ENCODE measurements around the gene FNIP2.

Gene FNIP2

DNA sequence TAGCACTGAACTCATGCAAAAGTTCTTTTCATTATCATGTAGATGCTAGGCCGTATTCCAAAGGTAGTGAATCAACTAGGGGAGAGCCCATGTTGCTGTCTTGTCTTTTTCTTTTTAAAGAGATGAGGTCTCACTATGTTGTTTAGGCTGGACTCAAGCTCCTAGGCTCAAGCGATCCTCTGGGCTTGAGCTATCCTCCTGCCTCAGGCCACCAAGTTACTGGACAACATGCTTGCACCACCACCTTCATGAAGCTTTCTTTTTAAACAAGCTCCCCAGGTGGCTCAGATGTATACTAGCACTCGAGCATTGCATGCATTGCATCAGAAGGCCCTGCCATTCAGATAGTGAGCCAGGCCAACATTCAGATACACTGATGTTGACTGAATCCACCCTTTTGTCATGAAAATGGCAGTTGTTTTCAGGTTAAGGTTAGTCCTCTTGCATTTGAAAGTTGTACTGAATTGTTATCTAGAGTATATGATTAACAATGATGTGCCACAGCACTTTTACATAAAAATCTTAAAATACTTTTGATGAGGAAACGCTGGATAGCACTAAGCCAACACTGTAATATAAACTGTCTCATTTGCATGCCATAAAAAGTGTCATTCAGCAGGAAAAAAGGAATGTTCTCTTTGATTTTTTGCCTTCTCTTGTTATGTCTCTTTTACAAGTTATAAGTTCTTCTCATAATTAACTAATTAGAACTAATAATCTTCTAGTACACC, 76.7 kb downstream of the FNIP2 start:
- no peak for DNase-seq

GRCh38 chr4:158847535-158847934, 78.7 kb downstream of the FNIP2 start:
- DNase-seq: no peak

DNA sequence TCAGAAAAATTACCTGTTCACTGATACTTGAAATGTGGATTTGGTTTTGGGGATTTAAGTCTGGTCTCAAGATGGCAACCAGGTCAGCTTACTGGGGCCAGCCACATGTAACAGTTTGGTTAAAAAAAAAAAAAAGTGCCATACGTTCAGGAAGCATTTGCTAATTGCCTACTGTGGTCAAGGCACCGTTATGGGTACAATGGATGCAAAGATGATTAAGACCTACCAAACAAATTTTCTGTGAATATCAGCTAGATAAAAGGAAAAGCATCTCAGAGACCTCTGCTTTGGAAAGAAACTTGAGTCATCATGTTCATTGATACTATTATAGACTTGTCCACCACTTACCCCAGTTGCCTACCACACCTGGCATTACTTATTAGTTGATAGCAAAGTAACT, 80.9 kb downstream of the FNIP2 start:
- no peak for DNase-seq

- no peak for DNase-seq
Measured at GRCh38 chr4:158850371-158850770, 81.5 kb downstream of the FNIP2 start.

GRCh38 chr4:158850800-158851644, 82.2 kb downstream of the FNIP2 start:
- DNase-seq: peak; percentile 36 to 44

DNA sequence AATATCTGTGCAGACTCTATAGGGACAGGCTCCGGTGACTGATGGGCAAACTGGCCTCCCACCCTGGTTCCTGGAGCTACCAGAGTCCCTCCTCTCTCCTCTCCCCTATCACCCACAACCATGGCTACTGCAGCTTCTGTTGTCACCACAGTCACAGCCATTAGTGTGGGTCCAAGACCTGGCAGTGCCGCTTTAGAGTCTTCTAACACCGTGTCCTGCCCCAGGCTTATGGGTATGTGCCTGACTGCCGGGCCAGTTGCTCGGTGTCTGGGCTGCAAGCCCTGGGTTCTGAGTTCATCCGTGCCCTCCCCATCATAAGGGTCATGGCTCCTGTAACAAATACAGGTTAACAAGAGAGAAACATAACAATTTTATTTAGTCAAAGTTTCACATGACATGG, 85.4 kb downstream of the FNIP2 start:
- no peak for DNase-seq

GRCh38 chr4:158856852-158857251, 88.0 kb downstream of the FNIP2 start:
- DNase-seq: peak; percentile 74 to 87

DNA sequence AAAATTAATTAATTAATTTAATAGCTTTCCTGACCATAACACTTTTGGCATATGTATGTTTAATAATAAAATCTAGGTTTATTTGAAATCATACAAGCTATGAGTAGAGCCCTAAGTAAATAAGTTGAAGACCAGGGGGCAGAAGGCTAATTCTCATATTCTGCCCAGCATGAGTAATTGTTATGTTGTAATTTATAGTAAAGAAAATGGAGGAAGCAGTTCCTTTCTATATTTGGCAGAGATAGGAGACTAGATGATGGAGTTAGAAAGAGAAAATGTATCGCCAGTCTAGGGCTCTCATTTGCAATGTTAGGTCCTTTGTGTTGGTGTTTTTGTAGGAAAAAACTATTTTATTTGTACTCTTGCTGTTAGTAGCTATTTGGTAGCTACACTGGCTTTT, 89.1 kb downstream of the FNIP2 start:
- DNase-seq: no peak

- no peak for DNase-seq
Measured at GRCh38 chr4:158858410-158859199, 89.8 kb downstream of the FNIP2 start.

- no peak for DNase-seq
Measured at GRCh38 chr4:158859661-158860060, 90.8 kb downstream of the FNIP2 start.

- no peak for DNase-seq
Measured at GRCh38 chr4:158860856-158861255, 92.0 kb downstream of the FNIP2 start.

- no peak for DNase-seq
Measured at GRCh38 chr4:158861281-158861680, 92.5 kb downstream of the FNIP2 start.

- peak; percentile 3 to 15 for DNase-seq
Measured at GRCh38 chr4:158861766-158862165, 92.9 kb downstream of the FNIP2 start.

DNA sequence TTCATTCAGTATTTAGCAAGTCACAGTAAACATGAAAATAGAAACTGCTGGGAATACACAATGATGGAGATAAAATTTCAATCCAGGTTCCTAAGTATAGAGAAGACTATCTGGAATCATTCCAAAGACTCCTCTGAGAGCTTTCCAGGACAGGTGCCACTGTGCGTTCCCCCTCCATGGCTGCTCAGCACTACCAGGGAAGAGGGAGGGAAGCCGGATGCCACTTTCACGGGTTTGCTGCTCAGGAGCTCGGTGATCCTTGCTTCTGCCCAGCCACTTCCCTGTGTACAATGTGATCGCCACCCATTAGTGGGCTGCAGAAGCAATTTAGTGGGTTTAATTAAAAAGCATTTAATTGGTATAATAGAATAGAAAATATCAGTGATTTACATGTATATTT, 94.5 kb downstream of the FNIP2 start:
- no peak for DNase-seq

GRCh38 chr4:158865520-158866177, 96.8 kb downstream of the FNIP2 start:
- no peak for DNase-seq

DNA sequence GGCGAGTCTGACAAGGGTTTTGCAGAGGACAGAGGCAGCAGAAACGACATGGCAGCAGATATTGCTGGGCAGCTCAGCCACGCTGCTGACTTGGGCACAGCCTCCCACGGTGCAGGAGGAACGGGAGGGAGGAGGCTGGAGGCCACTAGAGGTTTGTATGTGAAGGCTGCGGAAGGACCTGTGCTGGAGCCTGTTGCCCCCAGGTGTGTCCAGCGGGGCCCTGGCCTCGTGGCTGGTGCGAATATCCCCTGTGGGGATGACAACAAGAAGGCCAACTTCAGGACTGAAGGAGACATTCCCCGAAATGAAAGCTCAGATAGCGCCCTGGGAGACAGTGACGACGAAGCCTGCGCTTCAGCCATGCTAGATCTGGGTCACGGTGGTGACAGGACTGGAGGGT, 100.2 kb downstream of the FNIP2 start:
- DNase-seq: no peak

GRCh38 chr4:158869761-158870160, 100.9 kb downstream of the FNIP2 start:
- DNase-seq: no peak

DNA sequence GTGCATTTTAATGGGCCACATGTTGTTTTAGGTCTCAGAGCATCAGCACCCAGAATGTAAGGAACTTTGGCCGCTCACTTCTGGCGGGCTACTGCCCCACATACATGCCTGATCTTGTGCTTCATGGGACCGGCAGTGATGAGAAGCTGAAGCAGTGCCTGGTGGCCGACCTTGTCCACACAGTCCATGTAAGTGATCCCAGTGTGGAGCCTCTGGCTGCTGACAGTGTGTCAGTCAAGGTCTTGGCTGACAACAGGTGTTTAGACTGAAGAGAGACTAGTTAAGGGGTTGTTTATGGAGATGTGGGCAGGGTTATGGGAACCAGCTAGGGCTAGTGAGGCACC, 101.4 kb downstream of the FNIP2 start:
- no peak for DNase-seq

- DNase-seq: no peak
Measured at GRCh38 chr4:158870626-158871334, 102.0 kb downstream of the FNIP2 start.

DNA sequence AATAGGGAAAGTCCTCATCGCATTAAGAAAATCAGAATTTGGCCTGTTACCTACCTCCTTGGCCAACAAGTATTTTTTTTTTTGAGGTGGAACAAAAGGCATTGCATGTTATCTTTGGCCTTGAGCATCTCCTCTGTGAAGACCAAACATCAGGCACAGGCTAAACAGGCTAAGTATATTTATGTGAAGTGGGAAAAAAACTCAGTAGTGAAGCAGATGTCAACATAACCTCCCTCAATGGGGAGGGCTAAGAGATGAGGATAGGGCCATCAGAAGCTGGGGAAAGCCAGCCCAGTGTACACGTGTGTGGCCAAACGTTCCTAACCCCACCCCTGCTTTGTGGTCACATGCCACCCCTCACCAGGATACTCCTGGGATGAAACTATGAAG, 102.5 kb downstream of the FNIP2 start:
- no peak for DNase-seq

GRCh38 chr4:158873795-158874401, 105.1 kb downstream of the FNIP2 start:
- no peak for DNase-seq

DNA sequence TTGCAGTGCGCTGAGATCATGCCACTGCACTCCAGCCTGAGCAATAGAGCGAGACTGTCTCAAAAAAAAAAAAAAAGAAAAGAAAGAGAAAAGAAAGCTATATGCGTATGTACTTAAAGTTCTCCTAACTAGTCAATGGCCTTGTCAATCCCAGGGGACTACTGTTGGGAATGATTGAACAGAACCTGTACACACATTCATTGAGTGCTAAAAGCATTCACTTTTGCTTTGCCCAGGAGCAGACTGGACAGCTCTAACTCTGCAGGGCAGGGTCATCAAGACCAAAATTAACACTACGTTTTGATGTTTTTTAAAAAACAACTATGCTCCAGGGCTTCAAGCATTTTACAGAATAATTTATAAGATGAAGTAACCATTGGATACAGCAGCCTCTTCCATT, 106.2 kb downstream of the FNIP2 start:
- no peak for DNase-seq

All from Kasumi-1 (cell line).